OCI-LY7 (cell line): ENCODE measurements around the gene RIN1. TPM values are rescaled to one million over a fixed set of nuclear protein-coding genes. Genes with fewer than 3 reads are reported as not detected.
A peak's percentile ranks its signal among the peaks of the same experiment; 100 is the strongest.

ENCODE experiments used
- BruUV-seq: library from RNA; stranded (reverse); fragments of 400-500 nt; replicated peaks from 2 replicates; lab custom pipeline; 2021; lab: Mats Ljungman, UMichigan
- CTCF ChIA-PET: fragments of 300-600 bp; sonication (Branson Sonifier 250); formaldehyde crosslinking; loops from one replicate; lab custom pipeline; 2022; ENCODE audit warnings: antibody characterized with exemption; ENCODE audit not compliant: unreplicated experiment; lab: Charles Lee
- POLR2A ChIA-PET: fragments of 300-600 bp; sonication (Branson Sonifier 250); formaldehyde crosslinking; loops from one replicate; lab custom pipeline; 2022; ENCODE audit warnings: antibody characterized with exemption; lab: Charles Lee
- DNase-seq: peaks from one replicate; pipeline ENCODE4 v3.0.0-alpha.2; 2015; ENCODE audit warnings: low spot score
- H2AFZ ChIP-seq: fragments of 200-600 bp; sonication (generic), shearing (Covaris generic); 2 replicates; pipeline ENCODE4 v1.6.1; 2014; ENCODE audit warnings: mild to moderate bottlenecking, antibody characterized with exemption, low read length, moderate library complexity
- H3K27ac ChIP-seq: fragments of 200-600 bp; sonication (generic); 2 replicates; pipeline ENCODE4 v1.5.1; 2014; ENCODE audit warnings: mixed run types, low read depth, mild to moderate bottlenecking, moderate library complexity, low read length, inconsistent platforms; ENCODE audit not compliant: poor library complexity, severe bottlenecking
- H3K36me3 ChIP-seq: fragments of 200-600 bp; sonication (generic); 2 replicates; pipeline ENCODE4 v1.6.1; 2014; ENCODE audit warnings: mild to moderate bottlenecking, antibody characterized with exemption, low read length, moderate library complexity, mixed read lengths; ENCODE audit not compliant: insufficient read depth
- H3K4me1 ChIP-seq: fragments of 200-600 bp; sonication (generic); 2 replicates; pipeline ENCODE4 v1.5.1; 2014; ENCODE audit warnings: mild to moderate bottlenecking, low read length; ENCODE audit not compliant: insufficient read depth, poor library complexity, severe bottlenecking
- H3K4me2 ChIP-seq: fragments of 200-600 bp; sonication (generic); 2 replicates; pipeline ENCODE4 v1.6.1; 2014; ENCODE audit warnings: mild to moderate bottlenecking, low read length
- H3K4me3 ChIP-seq: fragments of 200-600 bp; sonication (generic); 2 replicates; pipeline ENCODE4 v1.5.1; 2014; ENCODE audit warnings: mild to moderate bottlenecking, low read depth, low read length; ENCODE audit not compliant: poor library complexity, severe bottlenecking
- H3K79me2 ChIP-seq: fragments of 200-600 bp; sonication (generic); 2 replicates; pipeline ENCODE4 v1.6.1; 2016; ENCODE audit warnings: low read depth, mild to moderate bottlenecking, low read length, moderate library complexity, mixed read lengths; ENCODE audit not compliant: insufficient read depth
- H3K9me2 ChIP-seq: fragments of 200-600 bp; sonication (generic); 2 replicates; pipeline ENCODE4 v1.6.1; 2016; ENCODE audit warnings: mild to moderate bottlenecking, low read length, mixed read lengths; ENCODE audit not compliant: insufficient read depth
- H3K9me3 ChIP-seq: fragments of 200-600 bp; sonication (generic); 2 replicates; pipeline ENCODE4 v1.6.1; 2014; ENCODE audit warnings: mild to moderate bottlenecking, mixed run types, low read length, mixed read lengths
- H4K20me1 ChIP-seq: fragments of 200-600 bp; sonication (generic); 2 replicates; pipeline ENCODE4 v1.6.1; 2014; ENCODE audit warnings: mild to moderate bottlenecking, antibody characterized with exemption, low read length, moderate library complexity, mixed read lengths; ENCODE audit not compliant: insufficient read depth
- EZH2phosphoT487 ChIP-seq: fragments of 200-600 bp; sonication (generic); IDR thresholded peaks from 2 replicates; pipeline ENCODE4 v1.6.1; 2018; ENCODE audit warnings: low read depth, borderline replicate concordance, mild to moderate bottlenecking, mixed run types, antibody characterized with exemption, low read length, moderate library complexity, mixed read lengths
- intact Hi-C: fragments of 100-400 bp; cut with micrococcal nuclease; formaldehyde crosslinking; loops from one replicate; pipeline ENCODE4 v1.10.0; 2022; ENCODE audit not compliant: unreplicated experiment
- total RNA-seq, 2 experiments: library from RNA; depleted of rRNA in 1 of 2; stranded (reverse); fragments of >200 nt in 1 of 2; shearing (Covaris generic) in 1 of 2; gene quantifications; 2 replicates each; pipeline ENCODE4 v1.2.3, GENCODE V29; 2014 to 2022
- TF ChIP-seq, protein P1 (sequence below): fragments of 200-600 bp; sonication (generic); conservative IDR thresholded peaks from 2 replicates; pipeline ENCODE4 v1.5.1; 2014; ENCODE audit warnings: mild to moderate bottlenecking, antibody characterized with exemption, low read length, moderate library complexity, mixed read lengths

Gene RIN1
- total RNA-seq, 2 experiments from 2014 or later, result 1.6 to 2.9 TPM

DNA sequence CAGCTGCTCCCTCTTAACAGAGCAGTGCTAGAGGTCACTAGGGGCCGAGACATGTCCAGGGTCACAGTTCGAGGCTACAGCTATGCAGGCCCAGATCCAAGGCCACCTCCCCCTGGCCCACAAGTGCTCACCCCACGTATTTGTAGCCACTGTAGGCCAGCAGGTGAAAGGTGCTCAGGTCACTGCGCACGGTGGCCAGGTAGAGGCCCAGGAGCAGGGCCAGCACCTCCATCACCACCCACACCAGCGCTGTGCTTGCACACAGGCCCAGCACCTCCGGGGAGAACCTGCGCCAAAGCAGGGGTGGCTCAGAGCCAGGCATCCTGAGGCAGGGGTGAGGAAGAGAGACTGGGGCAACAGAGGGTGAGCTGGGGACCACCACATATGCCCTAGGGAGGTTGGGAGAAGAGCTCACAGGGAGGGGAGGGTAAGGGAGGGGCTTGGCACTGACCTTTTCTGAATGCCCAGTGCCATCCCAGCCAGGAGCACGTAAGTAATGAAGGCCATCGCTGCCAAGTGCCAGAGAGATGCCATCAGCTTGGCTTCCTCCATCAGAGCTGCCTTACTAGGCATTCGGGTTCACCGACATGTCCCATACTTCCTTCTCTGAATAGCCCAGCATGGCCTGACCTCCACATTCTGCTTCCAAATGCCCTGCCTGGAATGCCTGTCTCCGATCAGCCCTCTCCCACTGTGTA is 50.8 kb downstream of the RIN1 start:
- no TSS peak for BruUV-seq
- Histone ChIP-seq H3K4me1 (peaks cover 51% of the 10 kb centered on the region), H3K9me2 (no peaks in the 10 kb centered on the region), H3K4me3 (no peak overlapping the region), H3K36me3 (peaks cover 15% of the 10 kb centered on the region; the same call in 1 of the 2 replicates), H4K20me1 (no peaks in the 10 kb centered on the region), H3K9me3 (no peaks in the 10 kb centered on the region), H3K4me2 (no peak overlapping the region), H3K79me2 (peaks cover 9% of the 10 kb centered on the region; the same call in 1 of the 2 replicates), H3K27ac (no peak overlapping the region), H2AFZ (no peak overlapping the region)
- ChIA-PET CTCF (no interaction called here), POLR2A (interaction anchor here (1.0 kb wide), 1 partner anchor 32 kb away, joined by 3 read pairs; no protein-coding TSS in a partner anchor)
- intact Hi-C loops, result no loop called here
- TF ChIP-seq, protein P1, sequence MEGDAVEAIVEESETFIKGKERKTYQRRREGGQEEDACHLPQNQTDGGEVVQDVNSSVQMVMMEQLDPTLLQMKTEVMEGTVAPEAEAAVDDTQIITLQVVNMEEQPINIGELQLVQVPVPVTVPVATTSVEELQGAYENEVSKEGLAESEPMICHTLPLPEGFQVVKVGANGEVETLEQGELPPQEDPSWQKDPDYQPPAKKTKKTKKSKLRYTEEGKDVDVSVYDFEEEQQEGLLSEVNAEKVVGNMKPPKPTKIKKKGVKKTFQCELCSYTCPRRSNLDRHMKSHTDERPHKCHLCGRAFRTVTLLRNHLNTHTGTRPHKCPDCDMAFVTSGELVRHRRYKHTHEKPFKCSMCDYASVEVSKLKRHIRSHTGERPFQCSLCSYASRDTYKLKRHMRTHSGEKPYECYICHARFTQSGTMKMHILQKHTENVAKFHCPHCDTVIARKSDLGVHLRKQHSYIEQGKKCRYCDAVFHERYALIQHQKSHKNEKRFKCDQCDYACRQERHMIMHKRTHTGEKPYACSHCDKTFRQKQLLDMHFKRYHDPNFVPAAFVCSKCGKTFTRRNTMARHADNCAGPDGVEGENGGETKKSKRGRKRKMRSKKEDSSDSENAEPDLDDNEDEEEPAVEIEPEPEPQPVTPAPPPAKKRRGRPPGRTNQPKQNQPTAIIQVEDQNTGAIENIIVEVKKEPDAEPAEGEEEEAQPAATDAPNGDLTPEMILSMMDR, result no peak
- TF ChIP-seq EZH2phosphoT487, result no peak
- no peak for DNase-seq

DNA sequence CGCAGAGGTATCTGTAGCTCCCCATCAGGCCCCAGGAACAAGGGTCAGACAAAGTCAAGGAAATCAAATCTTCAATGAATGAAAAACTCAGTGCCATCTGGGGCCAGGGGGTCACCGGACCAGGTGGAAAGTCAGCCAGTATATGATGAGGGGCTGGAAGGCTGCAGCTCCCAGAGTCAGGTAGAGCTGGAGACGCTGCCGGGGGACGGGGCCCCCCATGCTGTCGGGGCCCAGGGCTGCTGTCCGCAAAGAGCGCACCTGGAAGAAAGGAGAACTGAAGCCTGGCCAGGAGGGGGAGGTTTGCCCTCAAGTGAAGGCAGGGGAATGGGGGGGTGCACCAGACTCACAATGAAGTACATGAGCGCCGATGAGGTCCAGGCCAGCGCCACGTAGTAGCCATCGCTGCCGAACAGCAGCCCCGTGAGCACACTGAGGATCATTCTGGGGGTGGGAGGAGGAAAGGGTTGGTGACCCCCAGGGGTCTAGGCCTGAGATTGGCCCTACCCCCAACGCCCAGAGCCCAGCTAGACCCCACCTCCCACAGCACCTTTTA is 51.6 kb downstream of the RIN1 start:
- DNase-seq, result peak; percentile 35
- BruUV-seq, result no TSS peak
- Histone ChIP-seq H3K36me3 (peaks cover 15% of the 10 kb centered on the region; the same call in 1 of the 2 replicates), H3K79me2 (peaks cover 9% of the 10 kb centered on the region; the same call in 1 of the 2 replicates), H3K4me2 (peak overlapping the region; percentile 52), H3K9me2 (no peaks in the 10 kb centered on the region), H3K27ac (peak overlapping the region; percentile 35), H3K4me3 (no peak overlapping the region), H3K4me1 (peaks cover 43% of the 10 kb centered on the region), H3K9me3 (no peaks in the 10 kb centered on the region), H4K20me1 (no peaks in the 10 kb centered on the region), H2AFZ (no peak overlapping the region)
- TF ChIP-seq, protein P1, result no peak
- no peak for TF ChIP-seq EZH2phosphoT487
- intact Hi-C loops, result no loop called here
- ChIA-PET POLR2A (no interaction called here), CTCF (no interaction called here)
